Neural cell (in vitro differentiated cells): ENCODE data around the gene SLC9A7. TPM values are rescaled to one million over a fixed set of nuclear protein-coding genes. Genes with fewer than 3 reads are reported as not detected.

Source experiments
- H2AFZ ChIP-seq: fragments of 200-600, 300-800 bp; sonication (generic), shearing (Covaris generic); 2 replicates; pipeline ENCODE4 v1.6.0; 2014; ENCODE audit warnings: low read depth, mild to moderate bottlenecking, antibody characterized with exemption, low read length, moderate library complexity
- H3F3A ChIP-seq: fragments of 200-600 bp; shearing (Covaris generic); 2 replicates; pipeline ENCODE4 v1.6.1; 2016; ENCODE audit warnings: mild to moderate bottlenecking, moderate library complexity, mixed read lengths, antibody characterized with exemption, low read length; ENCODE audit not compliant: insufficient read depth, poor library complexity, severe bottlenecking
- H3K27ac ChIP-seq: fragments of 200-600, 300-800 bp; sonication (generic), shearing (Covaris generic); 2 replicates; pipeline ENCODE4 v1.5.1; 2014; ENCODE audit warnings: mild to moderate bottlenecking, low read length, moderate library complexity
- H3K27me3 ChIP-seq: fragments of 300-800, 200-600 bp; sonication (generic), shearing (Covaris generic); 2 replicates; pipeline ENCODE4 v1.6.0; 2014; ENCODE audit warnings: mild to moderate bottlenecking, low read depth, low read length, moderate library complexity; ENCODE audit not compliant: insufficient read depth
- H3K36me3 ChIP-seq: fragments of 300-800, 200-600 bp; sonication (generic), shearing (Covaris generic); 2 replicates; pipeline ENCODE4 v1.5.1; 2014; ENCODE audit warnings: mild to moderate bottlenecking, antibody characterized with exemption, low read length, moderate library complexity; ENCODE audit not compliant: insufficient read depth
- H3K4me2 ChIP-seq: fragments of 300-800, 200-600 bp; sonication (generic), shearing (Covaris generic); 2 replicates; pipeline ENCODE4 v1.6.0; 2014; ENCODE audit warnings: mild to moderate bottlenecking, low read length
- H3K4me3 ChIP-seq: fragments of 300-800, 200-600 bp; sonication (generic), shearing (Covaris generic); 2 replicates; pipeline ENCODE4 v1.5.1; 2014; ENCODE audit warnings: mild to moderate bottlenecking, low read length, moderate library complexity
- H3K79me2 ChIP-seq: fragments of 200-600 bp; shearing (Covaris generic); replicated peaks from 2 replicates; pipeline ENCODE4 v1.6.0; 2014; ENCODE audit warnings: mild to moderate bottlenecking, low read length, moderate library complexity; ENCODE audit not compliant: insufficient read depth
- H3K9ac ChIP-seq: fragments of 300-800, 200-600 bp; sonication (generic), shearing (Covaris generic); 2 replicates; pipeline ENCODE4 v1.6.1; 2016; ENCODE audit warnings: mild to moderate bottlenecking, low read length, mixed read lengths
- H3K9me2 ChIP-seq: fragments of 200-600 bp; shearing (Covaris generic); 2 replicates; pipeline ENCODE4 v1.6.1; 2016; ENCODE audit warnings: mild to moderate bottlenecking, low read length, mixed read lengths; ENCODE audit not compliant: insufficient read depth
- H3K9me3 ChIP-seq: fragments of 200-600, 300-800 bp; sonication (generic), shearing (Covaris generic); 2 replicates; pipeline ENCODE4 v1.6.1; 2016; ENCODE audit warnings: mild to moderate bottlenecking, mixed run types, low read length, moderate library complexity, mixed read lengths
- H4K20me1 ChIP-seq: fragments of 200-600 bp; shearing (Covaris generic); 2 replicates; pipeline ENCODE4 v1.6.1; 2016; ENCODE audit warnings: mild to moderate bottlenecking, mixed run types; ENCODE audit not compliant: insufficient read depth
- CTCF ChIP-seq: fragments of 450-650 bp; IDR thresholded peaks from 2 replicates; pipeline ENCODE4 v1.5.1; 2014; ENCODE audit warnings: antibody characterized with exemption, mild to moderate bottlenecking, moderate library complexity; ENCODE audit not compliant: poor library complexity, severe bottlenecking
- EP300 ChIP-seq: fragments of 450-650 bp; conservative IDR thresholded peaks from 2 replicates; pipeline ENCODE4 v1.6.1; 2014; ENCODE audit warnings: antibody characterized with exemption, mild to moderate bottlenecking, moderate library complexity; ENCODE audit not compliant: poor library complexity, severe bottlenecking
- EZH2 ChIP-seq: fragments of 200-600, 300-800 bp; shearing (Covaris generic), sonication (generic); IDR thresholded peaks from 2 replicates; pipeline ENCODE4 v1.6.1; 2014; ENCODE audit warnings: antibody characterized with exemption, low read length, borderline replicate concordance, mild to moderate bottlenecking; ENCODE audit not compliant: insufficient read depth, poor library complexity, severe bottlenecking
- MXI1 ChIP-seq: fragments of 450-650 bp; conservative IDR thresholded peaks from 2 replicates; pipeline ENCODE4 v1.6.1; 2014; ENCODE audit warnings: antibody characterized with exemption, mild to moderate bottlenecking; ENCODE audit not compliant: poor library complexity, severe bottlenecking
- POLR2AphosphoS5 ChIP-seq: IDR thresholded peaks from 2 replicates; pipeline ENCODE4 v1.6.1; 2012
- RAD21 ChIP-seq: fragments of 450-650 bp; conservative IDR thresholded peaks from 2 replicates; pipeline ENCODE4 v1.6.1; 2014; ENCODE audit warnings: antibody characterized with exemption, mild to moderate bottlenecking, moderate library complexity
- SMC3 ChIP-seq: fragments of 450-650 bp; conservative IDR thresholded peaks from 2 replicates; pipeline ENCODE4 v1.6.1; 2014; ENCODE audit warnings: antibody characterized with exemption, mild to moderate bottlenecking, moderate library complexity; ENCODE audit not compliant: poor library complexity
- TAF1 ChIP-seq: IDR thresholded peaks from 2 replicates; pipeline ENCODE4 v1.6.1; 2012; ENCODE audit warnings: low read depth
- polyA plus RNA-seq: library from polyadenylated mRNA; depleted of rRNA; stranded (reverse); fragments of >200 nt; gene quantifications from 2 replicates; pipeline ENCODE4 v1.2.3, GENCODE V29; 2014
- TF ChIP-seq, protein P1 (sequence below): IDR thresholded peaks from 2 replicates; pipeline ENCODE4 v1.6.1; 2012; ENCODE audit warnings: borderline replicate concordance

The SLC9A7 gene
- polyA plus RNA-seq, 1 donor from 2014 or later, result 12.1 TPM

DNA sequence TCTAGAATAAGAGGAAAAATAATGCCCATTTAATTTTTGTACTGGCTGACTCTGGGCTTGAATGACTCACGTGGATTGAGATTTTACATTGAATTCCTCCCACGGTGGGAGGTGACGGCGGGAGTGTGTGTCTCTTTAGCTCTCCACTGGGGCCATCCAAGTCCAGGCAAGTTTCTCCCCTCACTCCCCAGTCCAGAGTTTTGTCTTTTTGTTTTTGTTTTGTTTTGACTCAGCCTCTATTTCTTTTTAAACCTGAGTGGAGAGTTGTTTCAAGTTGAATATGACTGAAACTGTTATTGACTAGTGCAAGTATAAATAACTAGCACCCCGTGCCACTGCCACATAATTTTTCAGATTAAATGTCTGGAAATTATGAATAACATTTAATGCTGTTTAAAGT lies 171.8 kb downstream of the SLC9A7 start:
- Histone ChIP-seq H3K4me3 (no peak overlapping the region), H4K20me1 (no peaks in the 10 kb centered on the region), H3F3A (no peaks in the 10 kb centered on the region), H2AFZ (no peak overlapping the region), H3K27ac (no peak overlapping the region), H3K27me3 (no peaks in the 10 kb centered on the region), H3K36me3 (no peaks in the 10 kb centered on the region), H3K79me2 (no peaks in the 10 kb centered on the region), H3K9me2 (no peaks in the 10 kb centered on the region), H3K9ac (no peak overlapping the region), H3K9me3 (no peaks in the 10 kb centered on the region), H3K4me2 (no peak overlapping the region)
- TF ChIP-seq SMC3 (no peak), MXI1 (no peak), TAF1 (no peak), CTCF (no peak), EP300 (no peak)

GRCh38 chrX:46584736-46585135 lies 174.2 kb downstream of the SLC9A7 start:
- no peaks in the 10 kb centered on the region for H3K9me3 ChIP-seq
- no peaks in the 10 kb centered on the region for H3K79me2 ChIP-seq
- no peak overlapping the region for H3K27ac ChIP-seq
- no peak overlapping the region for H3K4me3 ChIP-seq
- no peaks in the 10 kb centered on the region for H4K20me1 ChIP-seq
- H3K36me3 ChIP-seq, result no peaks in the 10 kb centered on the region
- no peaks in the 10 kb centered on the region for H3F3A ChIP-seq
- H3K9ac ChIP-seq, result no peak overlapping the region
- H2AFZ ChIP-seq, result no peak overlapping the region
- TF ChIP-seq, protein P1, sequence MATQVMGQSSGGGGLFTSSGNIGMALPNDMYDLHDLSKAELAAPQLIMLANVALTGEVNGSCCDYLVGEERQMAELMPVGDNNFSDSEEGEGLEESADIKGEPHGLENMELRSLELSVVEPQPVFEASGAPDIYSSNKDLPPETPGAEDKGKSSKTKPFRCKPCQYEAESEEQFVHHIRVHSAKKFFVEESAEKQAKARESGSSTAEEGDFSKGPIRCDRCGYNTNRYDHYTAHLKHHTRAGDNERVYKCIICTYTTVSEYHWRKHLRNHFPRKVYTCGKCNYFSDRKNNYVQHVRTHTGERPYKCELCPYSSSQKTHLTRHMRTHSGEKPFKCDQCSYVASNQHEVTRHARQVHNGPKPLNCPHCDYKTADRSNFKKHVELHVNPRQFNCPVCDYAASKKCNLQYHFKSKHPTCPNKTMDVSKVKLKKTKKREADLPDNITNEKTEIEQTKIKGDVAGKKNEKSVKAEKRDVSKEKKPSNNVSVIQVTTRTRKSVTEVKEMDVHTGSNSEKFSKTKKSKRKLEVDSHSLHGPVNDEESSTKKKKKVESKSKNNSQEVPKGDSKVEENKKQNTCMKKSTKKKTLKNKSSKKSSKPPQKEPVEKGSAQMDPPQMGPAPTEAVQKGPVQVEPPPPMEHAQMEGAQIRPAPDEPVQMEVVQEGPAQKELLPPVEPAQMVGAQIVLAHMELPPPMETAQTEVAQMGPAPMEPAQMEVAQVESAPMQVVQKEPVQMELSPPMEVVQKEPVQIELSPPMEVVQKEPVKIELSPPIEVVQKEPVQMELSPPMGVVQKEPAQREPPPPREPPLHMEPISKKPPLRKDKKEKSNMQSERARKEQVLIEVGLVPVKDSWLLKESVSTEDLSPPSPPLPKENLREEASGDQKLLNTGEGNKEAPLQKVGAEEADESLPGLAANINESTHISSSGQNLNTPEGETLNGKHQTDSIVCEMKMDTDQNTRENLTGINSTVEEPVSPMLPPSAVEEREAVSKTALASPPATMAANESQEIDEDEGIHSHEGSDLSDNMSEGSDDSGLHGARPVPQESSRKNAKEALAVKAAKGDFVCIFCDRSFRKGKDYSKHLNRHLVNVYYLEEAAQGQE, result no peak
- TF ChIP-seq EP300, result no peak
- TF ChIP-seq SMC3, result no peak
- no peak for TF ChIP-seq TAF1
- TF ChIP-seq MXI1, result no peak
- no peak for TF ChIP-seq POLR2AphosphoS5
- no peaks in the 10 kb centered on the region for H3K9me2 ChIP-seq
- H3K27me3 ChIP-seq, result no peaks in the 10 kb centered on the region
- no peak overlapping the region for H3K4me2 ChIP-seq

DNA sequence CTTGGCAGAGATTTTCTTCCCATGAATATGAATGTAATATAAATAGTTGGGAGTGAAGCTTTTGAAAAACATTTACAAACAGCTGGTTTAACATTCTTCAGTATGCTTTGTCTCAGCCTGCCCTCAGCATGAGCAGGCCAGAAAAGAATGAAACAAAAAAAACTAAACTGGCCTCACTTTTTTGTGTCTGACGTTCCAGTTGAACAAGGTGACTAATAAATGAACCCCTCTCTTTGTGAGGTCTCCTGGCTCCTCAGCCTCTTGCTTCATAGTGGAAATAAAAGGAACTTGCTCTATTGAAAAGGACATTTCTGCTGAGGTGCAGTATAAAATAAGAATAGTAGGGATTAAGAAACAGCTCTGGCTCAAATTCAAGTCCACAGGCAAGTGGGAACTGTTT lies 176.0 kb downstream of the SLC9A7 start:
- Histone ChIP-seq H3K9me3 (no peaks in the 10 kb centered on the region), H3K9ac (no peak overlapping the region), H3K27ac (no peak overlapping the region)

More for the DNA sequence above, 176.0 kb downstream of the SLC9A7 start:
- H2AFZ ChIP-seq, result no peak overlapping the region
- H3F3A ChIP-seq, result no peaks in the 10 kb centered on the region
- no peak overlapping the region for H3K4me3 ChIP-seq
- no peaks in the 10 kb centered on the region for H3K27me3 ChIP-seq
- no peaks in the 10 kb centered on the region for H4K20me1 ChIP-seq
- no peak overlapping the region for H3K4me2 ChIP-seq
- no peaks in the 10 kb centered on the region for H3K9me2 ChIP-seq
- H3K79me2 ChIP-seq, result no peaks in the 10 kb centered on the region
- H3K36me3 ChIP-seq, result no peaks in the 10 kb centered on the region
- no peak for TF ChIP-seq CTCF
- TF ChIP-seq, protein P1, result no peak
- no peak for TF ChIP-seq RAD21
- no peak for TF ChIP-seq MXI1
- no peak for TF ChIP-seq EP300
- no peak for TF ChIP-seq SMC3
- no peak for TF ChIP-seq POLR2AphosphoS5
- TF ChIP-seq TAF1, result no peak
- no peak for TF ChIP-seq EZH2
